Activated naive CD8-positive, alpha-beta T cell treated with anti-CD3 and anti-CD28 coated beads, Interleukin-2, amount 10 ng/mL, durations not matched to agents 7 days and 5 days (primary cell): Measurements from ENCODE around the gene PAPSS1. TPM values are rescaled to one million over a fixed set of nuclear protein-coding genes. Genes with fewer than 3 reads are reported as not detected.
A peak's percentile ranks its signal among the peaks of the same experiment; 100 is the strongest.
"Not testable (repeated sequence)": the region's sequence is repeated elsewhere in the genome, so short reads cannot be mapped to it uniquely, and the experiment has no call there.

Experiments
- ATAC-seq: fragments of 150-1000 bp; cut with Tn5 transposase; one replicate; pipeline ENCODE4 v1.10.0; 2021; ENCODE audit warnings: low read depth, moderate library complexity
- POLR2A ChIA-PET: fragments of 350-600 bp; sonication (Branson Sonifier 250); formaldehyde crosslinking; loops from one replicate; lab custom pipeline; 2021; ENCODE audit warnings: antibody characterized with exemption; lab: Charles Lee
- DNase-seq: peaks from one replicate; pipeline ENCODE4 v3.0.0; 2021
- H3K27ac Mint-ChIP-seq: one replicate; pipeline ENCODE4 v1.8.0; 2022; ENCODE audit warnings: mild to moderate bottlenecking, mixed read lengths
- H3K27me3 Mint-ChIP-seq: one replicate; pipeline ENCODE4 v1.8.0; 2022; ENCODE audit warnings: mild to moderate bottlenecking, moderate library complexity, mixed read lengths
- H3K36me3 Mint-ChIP-seq: one replicate; pipeline ENCODE4 v1.8.0; 2021; ENCODE audit warnings: mild to moderate bottlenecking, mixed read lengths
- H3K4me1 Mint-ChIP-seq: one replicate; pipeline ENCODE4 v1.8.0; 2021; ENCODE audit warnings: mixed read lengths
- H3K4me3 Mint-ChIP-seq: one replicate; pipeline ENCODE4 v1.8.0; 2022; ENCODE audit warnings: mild to moderate bottlenecking, moderate library complexity, mixed read lengths
- H3K9me3 Mint-ChIP-seq: one replicate; pipeline ENCODE4 v1.8.0; 2021; ENCODE audit warnings: mixed read lengths
- total RNA-seq, 2 experiments: library from RNA; stranded (reverse); gene quantifications; one replicate each; pipeline ENCODE4 v1.2.3, GENCODE V29; 2021

Gene PAPSS1
- total RNA-seq, 2 experiments from 2014 or later, result 19.1 to 20.3 TPM

GRCh38 chr4:107740950-107741701 lies 21.1 kb upstream of the PAPSS1 start:
- peaks cover 4% of the 10 kb centered on the region for H3K4me1 Mint-ChIP-seq
- H3K9me3 Mint-ChIP-seq, result no peaks in the 10 kb centered on the region
- POLR2A ChIA-PET, result no interaction called here
- H3K4me3 Mint-ChIP-seq, result no peak overlapping the region
- no peak overlapping the region for H3K27ac Mint-ChIP-seq
- no peak for DNase-seq
- H3K27me3 Mint-ChIP-seq, result no peaks in the 10 kb centered on the region
- ATAC-seq, result no peak
- H3K36me3 Mint-ChIP-seq, result no peaks in the 10 kb centered on the region

- no peak for DNase-seq
- no peak for ATAC-seq
- no peak overlapping the region for H3K27ac Mint-ChIP-seq
- H3K4me3 Mint-ChIP-seq, result no peak overlapping the region
- POLR2A ChIA-PET, result no interaction called here
- H3K36me3 Mint-ChIP-seq, result no peaks in the 10 kb centered on the region
- no peaks in the 10 kb centered on the region for H3K27me3 Mint-ChIP-seq
- H3K9me3 Mint-ChIP-seq, result no peaks in the 10 kb centered on the region
- H3K4me1 Mint-ChIP-seq, result peaks cover 4% of the 10 kb centered on the region
Measured at GRCh38 chr4:107740381-107740780, 20.3 kb upstream of the PAPSS1 start.

GRCh38 chr4:107737450-107737849 lies 17.4 kb upstream of the PAPSS1 start:
- POLR2A ChIA-PET, result no interaction called here
- DNase-seq (no peak), ATAC-seq (no peak)
- Mint-ChIP-seq H3K4me1 (no peaks in the 10 kb centered on the region), H3K4me3 (no peak overlapping the region), H3K9me3 (no peaks in the 10 kb centered on the region), H3K36me3 (no peaks in the 10 kb centered on the region), H3K27ac (no peak overlapping the region), H3K27me3 (peaks cover 4% of the 10 kb centered on the region)

- Mint-ChIP-seq H3K9me3 (no peaks in the 10 kb centered on the region), H3K27me3 (peaks cover 4% of the 10 kb centered on the region)
Measured at GRCh38 chr4:107736924-107737448, 17.0 kb upstream of the PAPSS1 start.

GRCh38 chr4:107736037-107736436 lies 16.0 kb upstream of the PAPSS1 start:
- POLR2A ChIA-PET, result no interaction called here
- no peaks in the 10 kb centered on the region for H3K9me3 Mint-ChIP-seq
- no peak for ATAC-seq
- no peaks in the 10 kb centered on the region for H3K36me3 Mint-ChIP-seq
- H3K27me3 Mint-ChIP-seq, result peaks cover 4% of the 10 kb centered on the region
- DNase-seq, result no peak
- H3K4me1 Mint-ChIP-seq, result no peaks in the 10 kb centered on the region
- no peak overlapping the region for H3K27ac Mint-ChIP-seq
- H3K4me3 Mint-ChIP-seq, result no peak overlapping the region

More at GRCh38 chr4:107736924-107737448, 17.0 kb upstream of the PAPSS1 start:
- no peaks in the 10 kb centered on the region for H3K36me3 Mint-ChIP-seq
- no peak for ATAC-seq
- peak; percentile 40 for DNase-seq
- H3K4me1 Mint-ChIP-seq, result no peaks in the 10 kb centered on the region
- H3K4me3 Mint-ChIP-seq, result no peak overlapping the region
- H3K27ac Mint-ChIP-seq, result no peak overlapping the region
- POLR2A ChIA-PET, result no interaction called here

GRCh38 chr4:107734120-107734519 lies 14.1 kb upstream of the PAPSS1 start:
- Mint-ChIP-seq H3K4me1 (no peaks in the 10 kb centered on the region), H3K4me3 (no peak overlapping the region), H3K27me3 (peaks cover 4% of the 10 kb centered on the region), H3K9me3 (no peaks in the 10 kb centered on the region), H3K36me3 (no peaks in the 10 kb centered on the region), H3K27ac (no peak overlapping the region)
- no peak for DNase-seq
- ATAC-seq, result no peak
- POLR2A ChIA-PET, result no interaction called here

GRCh38 chr4:107733431-107733925 lies 13.4 kb upstream of the PAPSS1 start:
- no peak for ATAC-seq
- Mint-ChIP-seq H3K4me1 (no peaks in the 10 kb centered on the region), H3K9me3 (no peaks in the 10 kb centered on the region), H3K27me3 (peaks cover 4% of the 10 kb centered on the region), H3K4me3 (no peak overlapping the region), H3K36me3 (no peaks in the 10 kb centered on the region), H3K27ac (no peak overlapping the region)
- POLR2A ChIA-PET, result no interaction called here
- no peak for DNase-seq

GRCh38 chr4:107729050-107729449 lies 9.0 kb upstream of the PAPSS1 start:
- H3K4me1 Mint-ChIP-seq, DNase-seq, POLR2A ChIA-PET, H3K36me3 Mint-ChIP-seq, H3K27ac Mint-ChIP-seq, H3K9me3 Mint-ChIP-seq, H3K27me3 Mint-ChIP-seq, ATAC-seq, H3K4me3 Mint-ChIP-seq: not testable (repeated sequence)

GRCh38 chr4:107726131-107726925 lies 6.3 kb upstream of the PAPSS1 start:
- DNase-seq, H3K4me3 Mint-ChIP-seq, H3K27ac Mint-ChIP-seq, POLR2A ChIA-PET, ATAC-seq, H3K9me3 Mint-ChIP-seq, H3K4me1 Mint-ChIP-seq, H3K27me3 Mint-ChIP-seq, H3K36me3 Mint-ChIP-seq: not testable (repeated sequence)

- Mint-ChIP-seq H3K36me3 (no peaks in the 10 kb centered on the region), H3K27ac (no peak overlapping the region), H3K27me3 (no peaks in the 10 kb centered on the region), H3K4me3 (no peak overlapping the region), H3K4me1 (peaks cover 10% of the 10 kb centered on the region), H3K9me3 (no peaks in the 10 kb centered on the region)
- DNase-seq (no peak), ATAC-seq (no peak)
- POLR2A ChIA-PET, result no interaction called here
Measured at GRCh38 chr4:107725281-107725859, 5.3 kb upstream of the PAPSS1 start.

GRCh38 chr4:107723331-107723730 lies 3.3 kb upstream of the PAPSS1 start:
- H3K4me3 Mint-ChIP-seq, POLR2A ChIA-PET: not testable (repeated sequence)

GRCh38 chr4:107721436-107722100 lies 1.5 kb upstream of the PAPSS1 start:
- peaks cover 2% of the 10 kb centered on the region for H3K36me3 Mint-ChIP-seq
- H3K27me3 Mint-ChIP-seq, result no peaks in the 10 kb centered on the region
- H3K27ac Mint-ChIP-seq, result peak overlapping the region; percentile 92
- H3K4me1 Mint-ChIP-seq, result peaks cover 24% of the 10 kb centered on the region
- POLR2A ChIA-PET, result no interaction called here
- H3K4me3 Mint-ChIP-seq, result peak overlapping the region; percentile 90
- H3K9me3 Mint-ChIP-seq, result no peaks in the 10 kb centered on the region
- peak; percentile 48 for DNase-seq
- ATAC-seq, result no peak

More at GRCh38 chr4:107723331-107723730, 3.3 kb upstream of the PAPSS1 start:
- not testable (repeated sequence) for H3K36me3 Mint-ChIP-seq, DNase-seq, H3K27me3 Mint-ChIP-seq, H3K27ac Mint-ChIP-seq, H3K9me3 Mint-ChIP-seq, ATAC-seq
- H3K4me1 Mint-ChIP-seq, result peaks cover 20% of the 10 kb centered on the region
